Epithelial cell of proximal tubule (primary cell): ENCODE data around the gene RALGDS. TPM values are rescaled to one million over a fixed set of nuclear protein-coding genes. Genes with fewer than 3 reads are reported as not detected.

ENCODE experiments used
- DNase-seq: peaks from one replicate; pipeline ENCODE4 v3.0.0-alpha.2; 2011; ENCODE audit warnings: low read depth
- H3K4me3 ChIP-seq: 2 replicates; pipeline ENCODE4 v1.5.1; 2011; ENCODE audit warnings: low read depth, mild to moderate bottlenecking, low read length
- CTCF ChIP-seq: conservative IDR thresholded peaks from 2 replicates; pipeline ENCODE4 v1.5.1; 2012; ENCODE audit warnings: low read depth, mild to moderate bottlenecking, low read length
- total RNA-seq: library from RNA; depleted of rRNA; stranded (reverse); fragments of >200 nt; gene quantifications from 2 replicates; pipeline ENCODE4 v1.2.3, GENCODE V29; 2015

Gene RALGDS
- total RNA-seq, 1 donor from 2014 or later: 39.0 TPM

- H3K4me3 ChIP-seq: no peak overlapping the region
- DNase-seq: peak; percentile 72
- TF ChIP-seq CTCF: peak; percentile 80
Measured at GRCh38 chr9:133160742-133161546, 39.9 kb upstream of the RALGDS start.

GRCh38 chr9:133158695-133159094 is 37.7 kb upstream of the RALGDS start:
- no peak for DNase-seq
- no peak overlapping the region for H3K4me3 ChIP-seq
- no peak for TF ChIP-seq CTCF

- H3K4me3 ChIP-seq: no peak overlapping the region
- DNase-seq: no peak
- TF ChIP-seq CTCF: no peak
Measured at GRCh38 chr9:133155156-133155555, 34.1 kb upstream of the RALGDS start.

GRCh38 chr9:133154097-133154989 is 33.3 kb upstream of the RALGDS start:
- H3K4me3 ChIP-seq: no peak overlapping the region
- TF ChIP-seq CTCF: no peak
- no peak for DNase-seq

GRCh38 chr9:133153227-133154096 is 32.4 kb upstream of the RALGDS start:
- no peak for DNase-seq
- no peak overlapping the region for H3K4me3 ChIP-seq
- no peak for TF ChIP-seq CTCF
